KOPT-K1 (cell line): ENCODE measurements around the gene RBBP9.

Experiments used
- H3K27ac ChIP-seq: fragments of 200-600 bp; sonication (generic); 2 replicates; pipeline ENCODE4 v1.5.1; 2016; ENCODE audit warnings: antibody characterized with exemption, mild to moderate bottlenecking, low read depth, low read length; ENCODE audit not compliant: poor library complexity, severe bottlenecking
- H3K36me3 ChIP-seq: fragments of 200-600 bp; sonication (generic); 2 replicates; pipeline ENCODE4 v1.5.1; 2017; ENCODE audit warnings: antibody characterized with exemption, mild to moderate bottlenecking, low read length, moderate library complexity; ENCODE audit not compliant: insufficient read depth
- H3K9me3 ChIP-seq: fragments of 200-600 bp; sonication (generic); 2 replicates; pipeline ENCODE4 v1.5.1; 2017; ENCODE audit warnings: antibody characterized with exemption, low read length, mild to moderate bottlenecking; ENCODE audit not compliant: insufficient read depth, poor library complexity, severe bottlenecking

Gene RBBP9

GRCh38 chr20:18466894-18467730 lies 29.9 kb downstream of the RBBP9 start, which contains the start of the genes DZANK1 and POLR3F:
TSS of gene DZANK1 (minus strand) at chr20:18467030. CDS start at chr20:18465358, 1,672 bp downstream.
TSS of gene POLR3F (plus strand) at chr20:18467390. CDS start at chr20:18467507, 117 bp downstream.
- Histone ChIP-seq H3K36me3 (peaks cover 27% of the 10 kb centered on the region), H3K27ac (peak within 1 kb of the TSS; percentile 64), H3K9me3 (no peaks in the 10 kb centered on the region)

DNA sequence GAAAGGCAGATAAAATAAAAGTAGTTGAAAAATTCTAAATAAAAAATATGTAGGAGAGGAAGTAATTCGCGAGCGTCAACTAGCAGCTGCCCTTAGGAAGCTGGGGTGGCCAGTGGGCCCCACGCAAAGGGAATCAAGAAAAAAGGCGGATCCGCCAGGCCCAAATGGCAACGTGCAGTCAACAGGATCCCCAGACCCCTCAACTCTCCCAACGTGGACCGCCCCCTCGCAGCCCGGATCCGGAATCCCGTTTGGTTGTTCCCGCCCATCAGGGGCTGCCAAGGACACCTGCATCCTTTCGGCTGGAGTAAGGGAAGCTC lies 30.5 kb downstream of the RBBP9 start:
- peak overlapping the region; percentile 64 for H3K27ac ChIP-seq
- H3K36me3 ChIP-seq, result peaks cover 25% of the 10 kb centered on the region

GRCh38 chr20:18465536-18466200 lies 31.4 kb downstream of the RBBP9 start:
- H3K9me3 ChIP-seq, result no peaks in the 10 kb centered on the region
- H3K27ac ChIP-seq, result no peak overlapping the region
- H3K36me3 ChIP-seq, result peaks cover 16% of the 10 kb centered on the region

More for the DNA sequence above, 30.5 kb downstream of the RBBP9 start:
- no peaks in the 10 kb centered on the region for H3K9me3 ChIP-seq

GRCh38 chr20:18456600-18456999 lies 40.4 kb downstream of the RBBP9 start:
- Histone ChIP-seq H3K9me3 (no peaks in the 10 kb centered on the region), H3K36me3 (no peaks in the 10 kb centered on the region), H3K27ac (no peak overlapping the region)

DNA sequence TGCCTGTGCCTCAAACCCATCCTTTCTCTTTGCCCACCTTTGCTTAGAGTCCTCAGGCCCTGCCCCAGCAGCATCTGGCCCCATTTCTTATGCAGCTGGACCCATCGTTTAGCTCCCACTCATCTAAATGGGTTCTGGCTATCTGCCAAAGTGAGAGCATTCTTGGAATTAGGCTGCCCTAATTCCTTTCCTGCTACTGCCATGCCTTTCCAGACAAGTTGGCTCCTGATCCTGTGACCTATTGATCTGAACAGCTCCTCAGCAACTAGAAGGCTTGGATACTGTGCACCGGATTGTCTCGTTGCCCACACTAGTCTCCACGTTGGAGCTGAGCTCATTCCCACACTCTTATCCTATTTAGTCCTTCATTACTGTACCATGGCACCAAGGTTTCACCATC lies 53.1 kb downstream of the RBBP9 start:
- no peaks in the 10 kb centered on the region for H3K36me3 ChIP-seq
- H3K9me3 ChIP-seq, result no peaks in the 10 kb centered on the region
- no peak overlapping the region for H3K27ac ChIP-seq

DNA sequence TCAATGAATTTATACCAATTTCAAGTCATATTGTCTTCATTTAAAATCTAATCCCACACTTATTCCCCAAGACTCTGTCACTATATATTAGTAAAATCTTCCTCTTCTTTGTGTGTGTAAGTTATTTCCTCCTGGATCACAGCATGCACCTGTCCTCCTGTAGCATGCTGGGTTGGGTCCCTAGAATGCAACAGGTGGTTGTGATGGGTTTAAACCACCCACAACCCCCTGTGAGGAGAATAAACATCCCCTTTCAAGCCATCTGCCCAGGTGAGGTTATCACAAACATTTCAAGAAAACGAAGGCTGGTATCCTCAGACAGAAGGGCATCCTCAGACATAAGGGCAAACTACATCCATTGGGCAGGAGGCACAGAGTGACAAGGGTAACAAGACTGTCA lies 56.6 kb downstream of the RBBP9 start:
- Histone ChIP-seq H3K9me3 (no peaks in the 10 kb centered on the region), H3K27ac (no peak overlapping the region)

DNA sequence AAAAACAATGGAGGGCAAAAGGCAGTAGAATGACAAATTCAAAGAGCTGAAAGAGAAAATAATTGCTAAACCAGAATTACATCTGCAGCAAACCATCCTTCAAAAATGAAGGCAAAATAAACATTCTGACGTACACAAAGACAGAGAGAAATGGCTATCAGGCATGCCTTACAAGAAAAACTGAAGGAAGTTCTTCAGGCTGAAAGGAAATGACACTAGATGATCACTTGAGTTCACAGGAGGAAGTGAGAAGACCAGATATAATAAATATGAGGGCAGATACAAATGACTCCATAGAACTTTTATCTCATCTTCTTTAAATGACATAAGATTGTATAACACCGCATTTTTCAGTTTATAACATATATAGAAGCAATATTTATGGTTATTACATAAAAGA lies 60.2 kb downstream of the RBBP9 start:
- no peaks in the 10 kb centered on the region for H3K36me3 ChIP-seq
- no peak overlapping the region for H3K27ac ChIP-seq
- no peaks in the 10 kb centered on the region for H3K9me3 ChIP-seq

More for the DNA sequence above, 56.6 kb downstream of the RBBP9 start:
- no peaks in the 10 kb centered on the region for H3K36me3 ChIP-seq
